GM12875 (cell line): ENCODE results near the gene PAX5.

Experiments used
- H3K4me3 ChIP-seq: one replicate; pipeline ENCODE4 v1.5.1; 2011; ENCODE audit warnings: low read depth, low read length, control low read depth
- CTCF ChIP-seq: IDR thresholded peaks from 2 replicates; pipeline ENCODE4 v1.5.1; 2011; ENCODE audit warnings: low read depth, mild to moderate bottlenecking, control low read depth, inconsistent platforms, low read length, moderate library complexity, borderline replicate concordance; ENCODE audit not compliant: insufficient read depth

The PAX5 gene

GRCh38 chr9:36901528-36901927, 132.5 kb downstream of the PAX5 start:
- H3K4me3 ChIP-seq = no peak overlapping the region
- no peak for TF ChIP-seq CTCF

DNA sequence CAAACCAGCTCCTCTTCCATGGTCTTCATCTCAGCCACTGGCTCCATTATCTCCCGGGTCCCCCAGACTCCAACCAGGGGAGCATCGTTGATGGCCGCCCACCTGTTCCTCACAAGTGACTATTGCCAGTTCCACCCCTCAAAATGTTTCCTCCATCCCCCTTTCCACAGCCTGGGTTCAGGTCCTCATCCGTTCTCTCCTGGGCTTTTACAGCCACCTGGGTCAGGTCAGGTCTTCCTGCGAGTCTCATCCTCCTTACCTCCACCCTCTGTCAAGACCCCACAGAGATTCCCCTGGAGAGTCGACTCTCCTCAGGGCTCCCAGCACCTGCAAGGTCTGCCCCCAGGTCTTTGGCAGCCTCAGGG, 133.2 kb downstream of the PAX5 start:
- no peak for TF ChIP-seq CTCF

DNA sequence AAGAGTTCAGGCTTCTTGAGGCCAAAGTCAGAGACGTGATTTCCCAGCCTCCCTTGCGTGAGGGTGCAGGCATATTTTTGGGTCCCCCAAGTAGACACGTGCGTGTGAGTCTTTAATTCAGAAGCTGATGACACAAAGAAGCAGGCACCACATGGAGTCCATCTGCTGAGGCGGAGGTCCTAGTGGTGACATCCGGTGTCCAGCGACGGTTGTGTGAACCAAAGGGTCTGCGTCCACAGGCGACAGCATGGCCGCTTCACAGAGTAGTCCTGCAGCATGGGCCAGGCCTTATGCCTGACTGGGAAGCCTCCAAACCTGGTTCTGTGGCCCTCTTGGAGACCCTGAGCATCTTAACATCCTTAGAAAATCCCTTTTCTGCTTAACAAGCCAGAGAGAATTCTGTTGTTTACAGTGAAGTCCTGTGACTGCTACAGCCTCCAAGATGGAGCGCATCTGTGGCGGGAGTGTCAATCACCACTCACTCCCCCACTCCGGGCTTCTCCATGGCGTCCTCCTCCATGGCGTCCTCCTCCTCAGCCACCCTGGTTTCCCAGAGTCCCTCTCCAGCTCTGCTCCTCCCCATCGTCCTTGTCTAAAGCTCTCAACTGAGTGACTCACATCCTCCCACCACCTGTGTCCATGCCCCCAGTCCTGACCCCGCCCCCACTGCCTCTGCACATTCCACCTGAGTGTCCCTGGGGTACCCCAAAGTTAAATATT, 133.8 kb downstream of the PAX5 start:
- no peak for TF ChIP-seq CTCF
- H3K4me3 ChIP-seq = no peak overlapping the region

More for the DNA sequence above, 133.2 kb downstream of the PAX5 start:
- no peak overlapping the region for H3K4me3 ChIP-seq

DNA sequence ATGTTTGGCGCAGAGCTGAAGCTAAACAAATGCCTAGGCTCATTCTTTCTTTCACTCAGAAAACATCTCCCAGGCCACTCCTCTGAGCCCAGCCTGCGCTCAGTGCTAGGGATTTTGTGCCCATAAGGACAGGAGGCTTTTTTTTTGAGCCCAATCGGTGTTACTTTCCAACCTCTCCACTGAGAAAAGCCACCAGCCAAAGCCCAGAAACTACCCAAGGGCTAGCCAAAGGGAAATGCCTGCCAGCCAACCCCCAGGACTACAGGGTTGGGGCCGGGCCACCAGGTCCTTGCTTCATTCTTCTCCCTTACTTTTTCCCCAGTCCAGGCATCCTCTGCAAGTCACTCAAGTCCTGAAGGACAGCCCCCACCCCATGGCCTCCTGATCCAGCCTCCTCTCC, 134.7 kb downstream of the PAX5 start:
- no peak overlapping the region for H3K4me3 ChIP-seq
- TF ChIP-seq CTCF = no peak

- no peak overlapping the region for H3K4me3 ChIP-seq
- no peak for TF ChIP-seq CTCF
These were observed 135.5 kb downstream of the PAX5 start for GRCh38 chr9:36898431-36899020.

DNA sequence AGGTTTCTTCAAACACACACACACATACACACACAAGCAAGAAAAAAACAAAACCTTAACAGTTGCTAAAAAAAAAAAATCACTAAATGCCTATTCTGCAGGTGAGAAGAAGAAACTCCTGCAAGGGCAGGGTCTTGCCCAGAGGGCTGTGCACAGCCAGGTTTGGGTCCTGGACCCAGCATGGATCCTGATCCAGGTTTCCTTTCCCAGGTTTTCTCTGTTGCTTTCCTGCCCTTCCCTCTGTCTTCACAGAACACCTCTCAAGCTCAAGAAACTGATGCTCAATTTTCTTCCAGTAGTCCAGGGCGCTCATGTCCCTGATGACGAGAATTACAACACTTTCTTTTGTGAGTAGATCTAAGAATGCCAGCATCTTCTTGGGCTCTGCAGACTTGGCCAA, 136.6 kb downstream of the PAX5 start:
- TF ChIP-seq CTCF = no peak
- H3K4me3 ChIP-seq = no peak overlapping the region

DNA sequence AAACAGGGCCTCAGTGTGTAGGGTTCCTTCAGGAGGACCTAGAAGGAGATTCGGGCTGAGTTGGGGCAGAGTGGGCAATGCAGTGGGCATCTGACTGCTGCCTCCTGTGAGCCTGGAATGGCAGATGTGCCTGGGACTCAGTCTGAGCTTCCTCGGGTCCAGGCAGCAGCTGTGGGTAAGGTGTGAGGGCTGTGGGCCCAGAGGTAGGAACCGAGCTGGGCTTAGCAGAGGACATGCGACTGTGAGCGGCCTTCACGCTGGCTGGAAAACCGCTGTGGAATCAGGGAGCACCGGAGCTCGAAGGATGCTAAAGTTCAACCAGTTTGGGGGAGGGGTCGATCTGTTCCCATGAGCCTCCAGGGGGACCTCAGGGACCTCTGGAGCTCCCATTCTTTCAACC, 137.0 kb downstream of the PAX5 start:
- no peak for TF ChIP-seq CTCF
- H3K4me3 ChIP-seq = no peak overlapping the region
